ENCODE data around the gene SCIN. TPM values are rescaled to one million over a fixed set of nuclear protein-coding genes. Genes with fewer than 3 reads are reported as not detected.

SCIN gene
- total RNA-seq, 1 experiment from 2014 or later, result 5.6 TPM

GRCh38 chr7:12583176-12583575 lies 12.7 kb downstream of the SCIN start:
- BruUV-seq (replicated peaks), result no TSS peak
- Histone ChIP-seq H3K27me3 (ENCODE audit: control insufficient read depth, insufficient read depth, low read length) (no peaks in the 10 kb centered on the region), H3K36me3 (ENCODE audit: control insufficient read depth, insufficient read depth, low read length) (no peaks in the 10 kb centered on the region), H3K4me1 (ENCODE audit: control insufficient read depth, insufficient read depth, low read length) (no peaks in the 10 kb centered on the region), H3K4me3 (ENCODE audit: low read depth in 2 of 2, low read length in 2 of 2) (no peak overlapping the region), H3K9me3 (ENCODE audit: control insufficient read depth, insufficient read depth, low read depth, low read length) (no peaks in the 10 kb centered on the region), H3K27ac (ENCODE audit: low read length) (no peak overlapping the region)
- no peak for DNase-seq (ENCODE audit: low read depth, low spot score)
- POLR2A ChIA-PET, result no interaction called here
- CTCF ChIA-PET, result no interaction called here
- in situ Hi-C loops (cut with HindIII; ENCODE audit: low pct_unique_long_range_greater_than_20kb, low sequenced_read_pairs), result no loop called here
- intact Hi-C loops (cut with micrococcal nuclease; ENCODE audit: unreplicated experiment), result no loop called here
- no peak for TF ChIP-seq CTCF (IDR thresholded peaks at IDR 0.05)
- TF ChIP-seq SIN3A (IDR thresholded peaks at IDR 0.05; ENCODE audit: borderline replicate concordance, insufficient read depth, low read depth, low read length), result no peak
- TF ChIP-seq TCF7L2 (IDR thresholded peaks at IDR 0.05; ENCODE audit: low read depth, low read length), result no peak
- TF ChIP-seq POLR2AphosphoS5 (IDR thresholded peaks at IDR 0.05; ENCODE audit: low read depth, low read length), result no peak
- TF ChIP-seq REST (IDR thresholded peaks at IDR 0.05; ENCODE audit: insufficient read depth in 1 of 2, low read depth in 2 of 2, low read length in 1 of 2), result no peak
- no peak for ATAC-seq

GRCh38 chr7:12583922-12584321 lies 13.4 kb downstream of the SCIN start:
- no peak for DNase-seq (ENCODE audit: low read depth, low spot score)
- ChIA-PET POLR2A (no interaction called here), CTCF (no interaction called here)
- H3K9me3 ChIP-seq (ENCODE audit: control insufficient read depth, insufficient read depth, low read depth, low read length), result no peaks in the 10 kb centered on the region
- in situ Hi-C loops (cut with HindIII; ENCODE audit: low pct_unique_long_range_greater_than_20kb, low sequenced_read_pairs) (no loop called here), intact Hi-C loops (cut with micrococcal nuclease; ENCODE audit: unreplicated experiment) (no loop called here)
- no TSS peak for BruUV-seq (replicated peaks)
- no peaks in the 10 kb centered on the region for H3K4me1 ChIP-seq (ENCODE audit: control insufficient read depth, insufficient read depth, low read length)
- TF ChIP-seq CTCF (IDR thresholded peaks at IDR 0.05), result no peak
- no peak for TF ChIP-seq REST (IDR thresholded peaks at IDR 0.05; ENCODE audit: insufficient read depth in 1 of 2, low read depth in 2 of 2, low read length in 1 of 2)
- no peak for TF ChIP-seq SIN3A (IDR thresholded peaks at IDR 0.05; ENCODE audit: borderline replicate concordance, insufficient read depth, low read depth, low read length)
- TF ChIP-seq POLR2AphosphoS5 (IDR thresholded peaks at IDR 0.05; ENCODE audit: low read depth, low read length), result no peak
- TF ChIP-seq TCF7L2 (IDR thresholded peaks at IDR 0.05; ENCODE audit: low read depth, low read length), result no peak
- no peaks in the 10 kb centered on the region for H3K27me3 ChIP-seq (ENCODE audit: control insufficient read depth, insufficient read depth, low read length)
- ATAC-seq, result no peak
- no peak overlapping the region for H3K27ac ChIP-seq (ENCODE audit: low read length)
- H3K36me3 ChIP-seq (ENCODE audit: control insufficient read depth, insufficient read depth, low read length), result no peaks in the 10 kb centered on the region
- no peak overlapping the region for H3K4me3 ChIP-seq (ENCODE audit: low read depth in 2 of 2, low read length in 2 of 2)

Data from Panc1 (cell line).